ENCODE results near the gene MARCHF3.

MARCHF3 gene

GRCh38 chr5:126982926-126983873 is 47.2 kb downstream of the MARCHF3 start:
- no peak for DNase-seq (ENCODE audit: low read depth)

DNA sequence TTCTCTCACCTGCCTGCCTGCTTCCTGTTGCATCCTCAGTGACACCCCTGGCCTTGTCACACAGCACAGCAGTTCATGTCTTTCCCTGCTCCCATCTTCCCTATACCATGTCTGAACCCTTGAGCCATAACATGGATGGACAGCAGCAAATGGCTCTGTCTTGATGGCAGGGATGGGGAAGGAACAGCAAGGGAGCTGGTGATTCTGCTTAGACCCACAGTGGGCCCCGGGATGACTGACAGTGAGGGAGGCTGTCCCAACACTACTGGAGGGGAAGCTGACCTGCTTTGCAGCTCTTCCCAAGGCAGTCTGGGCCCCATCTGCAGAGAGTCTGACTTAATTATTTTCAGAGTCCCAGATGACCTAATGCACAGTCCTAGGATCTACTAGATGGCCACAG is 48.2 kb downstream of the MARCHF3 start:
- DNase-seq (ENCODE audit: low read depth) = no peak

DNA sequence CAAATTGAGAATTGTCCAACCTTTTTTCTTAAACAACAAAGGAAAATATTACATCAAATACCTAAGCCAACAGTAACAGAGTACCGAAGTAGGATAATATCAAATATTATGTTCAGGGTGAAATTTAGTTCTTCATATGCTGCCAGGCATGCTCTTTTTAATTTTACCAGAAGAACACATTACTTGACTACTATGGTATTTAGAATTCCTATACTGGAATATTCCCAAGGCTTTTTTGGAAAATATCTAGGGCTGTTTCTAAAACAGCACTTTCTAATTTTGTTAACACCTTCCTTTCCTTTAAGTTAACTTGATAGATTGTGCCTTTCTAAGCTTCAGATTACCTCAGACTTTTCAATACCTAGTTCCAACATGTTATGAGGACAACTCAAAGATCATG is 48.7 kb downstream of the MARCHF3 start:
- no peak for DNase-seq (ENCODE audit: low read depth)

DNA sequence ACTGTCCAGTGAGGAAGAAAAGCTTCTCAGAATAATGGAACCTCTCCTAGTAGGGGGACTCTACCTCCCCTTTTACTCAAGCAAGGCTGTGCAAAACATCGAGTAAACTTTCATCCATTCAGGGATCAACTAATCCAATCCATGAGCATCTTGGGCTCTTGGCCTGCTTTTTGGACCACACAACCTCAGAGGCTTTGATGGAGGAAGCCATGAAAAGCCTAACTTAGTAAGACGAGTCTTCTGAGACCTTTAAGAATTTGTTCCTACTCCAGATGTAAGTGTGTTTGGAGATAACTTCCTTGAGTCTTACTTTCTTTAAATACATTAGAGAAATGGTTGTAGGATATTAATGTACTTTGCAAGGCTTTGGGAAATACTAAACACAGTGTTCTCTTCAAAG is 49.1 kb downstream of the MARCHF3 start:
- DNase-seq (ENCODE audit: low read depth) = no peak

GRCh38 chr5:126978258-126978657 is 52.1 kb downstream of the MARCHF3 start:
- DNase-seq (ENCODE audit: low read depth) = no peak

GRCh38 chr5:126976520-126977172 is 53.7 kb downstream of the MARCHF3 start:
- DNase-seq (ENCODE audit: low read depth) = no peak

DNA sequence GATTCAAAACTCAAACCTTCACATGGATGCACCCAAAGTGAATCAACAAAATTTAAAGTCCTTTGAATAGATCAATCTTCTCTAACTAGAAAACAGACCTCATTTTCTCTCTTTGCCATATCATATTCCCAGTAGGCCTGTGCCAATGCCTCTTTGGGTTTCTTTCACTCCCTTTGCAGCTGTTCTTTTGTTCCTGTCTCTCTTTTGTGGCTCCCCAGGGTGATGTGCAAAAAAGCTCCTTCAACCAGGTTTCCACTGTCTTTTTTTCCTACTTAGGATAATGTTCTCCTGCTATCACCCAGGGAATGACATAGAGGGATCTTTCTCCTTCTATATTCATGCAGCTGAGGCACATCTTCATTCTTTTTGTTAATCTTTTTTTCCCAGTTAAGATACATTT is 54.6 kb downstream of the MARCHF3 start:
- DNase-seq (ENCODE audit: low read depth) = no peak

GRCh38 chr5:126973193-126973592 is 57.2 kb downstream of the MARCHF3 start:
- no peak for DNase-seq (ENCODE audit: low read depth)

GRCh38 chr5:126972062-126972895 is 58.1 kb downstream of the MARCHF3 start:
- DNase-seq (ENCODE audit: low read depth) = no peak

GRCh38 chr5:126971455-126972031 is 58.8 kb downstream of the MARCHF3 start:
- DNase-seq (ENCODE audit: low read depth) = no peak

DNA sequence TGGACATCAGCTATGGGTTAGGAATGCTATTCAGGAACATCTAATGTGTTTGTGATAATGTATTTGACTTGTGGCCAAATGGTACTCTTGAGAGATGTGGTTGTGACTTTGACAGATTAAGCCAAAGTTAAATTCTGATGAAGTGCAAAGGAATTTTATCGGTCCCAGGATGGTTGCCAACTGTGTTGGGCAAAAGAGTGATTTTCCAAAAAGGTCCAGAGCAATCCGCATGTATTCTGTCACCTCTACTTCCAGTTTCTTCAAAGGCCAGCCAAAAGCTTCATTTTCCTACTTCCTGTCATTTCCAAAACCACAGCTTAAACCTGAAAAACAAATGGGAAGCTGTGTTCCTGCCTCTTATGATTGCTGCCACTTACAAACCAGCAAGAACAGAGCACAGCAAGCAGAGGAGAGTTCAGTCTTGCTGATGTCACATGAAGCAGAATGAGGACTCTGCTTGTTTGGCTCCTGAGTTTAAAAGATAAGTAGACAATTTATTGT is 59.8 kb downstream of the MARCHF3 start:
- peak; percentile 83 for DNase-seq (ENCODE audit: low read depth)

DNA sequence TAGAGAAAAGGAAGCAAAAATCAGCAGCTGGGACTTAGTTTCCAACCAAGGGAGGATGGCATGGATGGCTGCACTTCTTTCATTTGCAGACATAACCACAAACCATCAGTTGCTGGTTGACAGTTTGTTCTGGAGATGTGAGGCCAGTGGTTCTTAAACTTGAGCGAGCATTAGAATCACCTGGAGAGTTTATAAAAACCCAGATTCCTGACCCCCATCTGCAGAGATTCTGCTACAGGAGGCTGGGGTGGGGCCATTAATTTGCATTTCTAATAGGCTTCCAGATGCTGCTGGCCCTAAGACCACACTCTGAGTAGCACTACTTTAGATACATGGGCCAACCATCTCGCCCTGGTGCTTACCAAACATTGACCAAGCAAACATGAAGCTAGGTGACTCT is 60.8 kb downstream of the MARCHF3 start:
- DNase-seq (ENCODE audit: low read depth) = no peak

DNA sequence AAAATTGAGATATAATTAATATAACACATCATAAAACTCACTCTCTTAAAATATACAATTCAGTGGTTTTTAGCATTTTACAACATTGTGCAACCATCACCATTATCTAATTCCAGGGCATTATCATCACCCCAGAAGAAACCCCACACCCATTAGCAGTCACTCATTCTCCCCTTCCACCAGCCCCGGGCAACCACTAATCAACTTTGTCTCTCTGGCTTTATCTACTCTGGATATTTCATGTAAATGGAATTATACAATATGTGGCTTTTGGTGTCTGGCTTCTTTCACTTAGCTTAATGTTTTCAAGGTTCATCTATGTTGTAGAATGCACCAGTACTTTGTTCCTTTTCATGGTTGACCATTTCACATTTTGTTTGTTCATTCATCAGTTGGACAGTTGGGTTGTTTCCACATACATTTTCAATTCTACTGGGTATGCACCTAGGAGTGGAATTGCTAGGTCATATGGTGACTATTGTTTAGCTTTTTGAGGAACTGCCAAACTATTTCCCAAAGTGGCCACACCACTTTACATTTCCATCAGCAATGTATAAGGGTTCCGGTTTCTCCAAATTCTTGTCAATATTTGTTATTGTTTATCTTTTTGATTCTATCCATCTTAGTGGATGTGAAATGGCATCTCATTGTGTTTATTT is 62.4 kb downstream of the MARCHF3 start:
- DNase-seq (ENCODE audit: low read depth) = peak; percentile 97

GRCh38 chr5:126965487-126965886 is 64.9 kb downstream of the MARCHF3 start:
- peak; percentile 45 for DNase-seq (ENCODE audit: low read depth)

DNA sequence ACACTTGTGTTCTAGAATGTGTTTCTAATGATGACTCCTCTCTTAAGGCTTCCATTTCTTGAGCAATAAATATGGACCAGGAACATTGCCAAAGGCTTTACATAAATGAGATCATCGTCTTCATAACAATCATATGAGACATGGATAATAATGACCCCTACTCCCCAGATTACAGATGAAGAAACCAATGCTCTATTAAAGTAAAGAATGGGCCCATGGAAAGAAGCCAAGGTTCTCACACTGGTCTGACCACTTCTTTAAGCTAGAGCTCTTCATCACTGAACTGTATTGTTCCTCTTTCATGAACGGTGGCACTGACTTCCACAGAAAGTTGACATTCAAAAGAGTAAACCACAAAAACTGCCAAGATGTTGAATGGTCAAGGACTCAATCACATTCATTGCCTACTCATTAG is 65.3 kb downstream of the MARCHF3 start:
- DNase-seq (ENCODE audit: low read depth) = peak; percentile 99

DNA sequence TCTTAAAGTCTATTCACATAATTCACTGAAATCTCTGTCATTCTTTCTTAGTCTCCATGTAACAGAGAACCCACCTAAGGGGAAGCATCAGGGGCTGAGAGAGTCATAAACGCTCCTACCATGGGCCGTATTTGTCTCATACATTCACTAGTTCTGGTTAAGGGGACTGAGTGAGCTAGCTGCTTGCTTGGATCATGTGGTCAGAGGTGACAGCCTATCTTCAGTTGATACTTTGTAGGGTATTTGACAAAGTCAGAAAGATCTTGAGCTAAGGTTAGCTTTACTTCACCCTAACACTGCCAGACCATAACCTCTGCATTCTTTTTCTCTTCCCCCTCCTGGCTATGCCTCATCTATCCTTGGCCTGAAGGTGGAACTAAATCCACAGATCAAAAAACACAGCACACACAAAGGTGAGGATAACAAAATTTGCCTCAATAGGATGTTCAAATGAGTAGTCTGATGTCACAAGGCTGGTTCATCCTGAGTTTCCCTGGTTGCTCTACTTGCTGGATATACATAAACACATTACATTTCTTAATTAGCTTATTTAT is 66.5 kb downstream of the MARCHF3 start:
- no peak for DNase-seq (ENCODE audit: low read depth)

- peak; percentile 82 for DNase-seq (ENCODE audit: low read depth)
These were observed 68.7 kb downstream of the MARCHF3 start for GRCh38 chr5:126961702-126962101.

DNA sequence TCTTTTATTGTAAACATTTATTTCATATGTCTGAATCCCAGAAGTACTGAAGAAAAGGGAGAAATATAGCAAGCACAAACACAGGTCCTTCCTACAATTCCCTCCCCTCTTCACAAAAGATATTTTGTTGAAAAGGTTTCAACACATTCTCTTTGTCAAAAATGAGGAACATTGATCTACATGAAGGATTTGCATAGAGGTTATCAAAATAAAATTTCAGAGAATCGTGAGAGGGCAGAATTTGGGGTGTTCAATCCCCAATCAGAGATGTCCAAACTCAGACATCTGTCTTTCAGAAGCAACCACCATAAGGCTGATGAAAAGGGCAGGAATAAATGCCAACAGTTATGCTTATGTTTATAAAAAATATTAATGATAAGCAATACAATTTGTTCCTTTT is 69.2 kb downstream of the MARCHF3 start:
- no peak for DNase-seq (ENCODE audit: low read depth)

DNA sequence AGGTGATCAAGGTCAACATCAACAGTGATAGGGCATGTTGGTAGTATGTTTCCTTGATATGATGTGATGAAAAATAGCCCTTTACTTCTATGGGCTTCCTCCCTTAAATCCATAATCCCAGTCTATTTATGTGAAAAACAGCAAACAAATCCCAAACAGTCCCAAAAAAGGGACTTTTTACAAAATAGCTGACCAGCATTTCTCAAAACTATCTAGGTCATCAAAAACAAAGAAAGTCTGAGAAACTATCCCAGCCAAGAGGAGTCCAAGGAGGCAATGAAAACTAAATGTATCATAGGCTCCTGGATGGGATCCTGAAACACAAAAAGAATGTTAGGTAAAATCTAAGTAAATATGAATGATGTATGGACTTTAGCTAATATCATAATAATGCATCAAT is 71.2 kb downstream of the MARCHF3 start:
- no peak for DNase-seq (ENCODE audit: low read depth)

- no peak for DNase-seq (ENCODE audit: low read depth)
These were observed 73.4 kb downstream of the MARCHF3 start for GRCh38 chr5:126956991-126957390.

GRCh38 chr5:126954981-126955380 is 75.4 kb downstream of the MARCHF3 start:
- DNase-seq (ENCODE audit: low read depth) = no peak
